ENCODE measurements around the gene PFKL.

DNA sequence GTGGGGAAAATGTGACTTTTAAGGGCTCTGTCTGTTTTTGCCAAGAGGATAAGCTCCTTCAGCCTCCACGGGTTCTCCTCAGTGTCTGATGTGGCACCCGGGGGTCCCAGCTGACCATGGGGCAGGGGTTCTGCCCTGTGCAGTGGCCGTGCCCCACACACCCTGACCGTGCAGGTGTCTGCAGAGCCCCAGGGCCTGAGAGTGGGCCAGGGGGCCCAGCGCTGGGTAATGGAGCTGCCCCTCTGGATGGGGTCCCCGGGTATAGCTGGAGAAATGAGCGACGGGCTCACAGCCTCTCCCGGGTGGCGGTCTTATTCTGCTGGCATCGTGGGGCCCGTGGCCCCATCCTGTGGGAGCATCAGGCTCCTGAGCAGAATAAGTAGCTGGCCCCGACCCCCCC lies 2.9 kb upstream of the PFKL start:
- TF ChIP-seq, protein P1, sequence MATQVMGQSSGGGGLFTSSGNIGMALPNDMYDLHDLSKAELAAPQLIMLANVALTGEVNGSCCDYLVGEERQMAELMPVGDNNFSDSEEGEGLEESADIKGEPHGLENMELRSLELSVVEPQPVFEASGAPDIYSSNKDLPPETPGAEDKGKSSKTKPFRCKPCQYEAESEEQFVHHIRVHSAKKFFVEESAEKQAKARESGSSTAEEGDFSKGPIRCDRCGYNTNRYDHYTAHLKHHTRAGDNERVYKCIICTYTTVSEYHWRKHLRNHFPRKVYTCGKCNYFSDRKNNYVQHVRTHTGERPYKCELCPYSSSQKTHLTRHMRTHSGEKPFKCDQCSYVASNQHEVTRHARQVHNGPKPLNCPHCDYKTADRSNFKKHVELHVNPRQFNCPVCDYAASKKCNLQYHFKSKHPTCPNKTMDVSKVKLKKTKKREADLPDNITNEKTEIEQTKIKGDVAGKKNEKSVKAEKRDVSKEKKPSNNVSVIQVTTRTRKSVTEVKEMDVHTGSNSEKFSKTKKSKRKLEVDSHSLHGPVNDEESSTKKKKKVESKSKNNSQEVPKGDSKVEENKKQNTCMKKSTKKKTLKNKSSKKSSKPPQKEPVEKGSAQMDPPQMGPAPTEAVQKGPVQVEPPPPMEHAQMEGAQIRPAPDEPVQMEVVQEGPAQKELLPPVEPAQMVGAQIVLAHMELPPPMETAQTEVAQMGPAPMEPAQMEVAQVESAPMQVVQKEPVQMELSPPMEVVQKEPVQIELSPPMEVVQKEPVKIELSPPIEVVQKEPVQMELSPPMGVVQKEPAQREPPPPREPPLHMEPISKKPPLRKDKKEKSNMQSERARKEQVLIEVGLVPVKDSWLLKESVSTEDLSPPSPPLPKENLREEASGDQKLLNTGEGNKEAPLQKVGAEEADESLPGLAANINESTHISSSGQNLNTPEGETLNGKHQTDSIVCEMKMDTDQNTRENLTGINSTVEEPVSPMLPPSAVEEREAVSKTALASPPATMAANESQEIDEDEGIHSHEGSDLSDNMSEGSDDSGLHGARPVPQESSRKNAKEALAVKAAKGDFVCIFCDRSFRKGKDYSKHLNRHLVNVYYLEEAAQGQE (IDR thresholded peaks at IDR 0.05; ENCODE audit: insufficient read depth in 1 of 2, low read depth in 2 of 2, low read length in 2 of 2): no peak
- TF ChIP-seq TAF1 (IDR thresholded peaks at IDR 0.05; ENCODE audit: borderline replicate concordance, insufficient read depth, low read length) (no peak), POLR2AphosphoS5 (IDR thresholded peaks at IDR 0.05; ENCODE audit: low read depth, low read length) (no peak), SIN3A (IDR thresholded peaks at IDR 0.05; ENCODE audit: borderline replicate concordance, insufficient read depth, low read length) (no peak)
